ENCODE results near the gene C2orf92.

DNA sequence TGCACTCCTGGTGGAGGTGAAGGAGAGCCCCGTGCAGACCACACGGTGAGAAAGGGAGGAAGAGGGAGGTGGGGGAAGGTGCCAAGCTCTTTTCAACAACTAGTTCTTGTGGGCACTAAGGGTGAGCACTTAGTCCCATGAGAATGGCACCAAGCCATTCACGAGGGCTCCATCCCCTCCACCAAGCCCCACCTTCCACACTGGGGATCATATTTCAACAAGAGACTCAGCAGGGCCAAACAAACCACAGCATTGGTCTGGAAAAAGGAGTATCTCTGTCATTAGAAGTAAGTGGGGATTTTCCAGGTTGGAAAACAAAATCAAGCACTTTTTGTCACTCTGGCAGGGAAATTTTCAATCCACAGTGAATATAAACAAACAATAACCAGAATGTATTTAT lies 82.2 kb downstream of the C2orf92 start:
- TF ChIP-seq, protein P1, sequence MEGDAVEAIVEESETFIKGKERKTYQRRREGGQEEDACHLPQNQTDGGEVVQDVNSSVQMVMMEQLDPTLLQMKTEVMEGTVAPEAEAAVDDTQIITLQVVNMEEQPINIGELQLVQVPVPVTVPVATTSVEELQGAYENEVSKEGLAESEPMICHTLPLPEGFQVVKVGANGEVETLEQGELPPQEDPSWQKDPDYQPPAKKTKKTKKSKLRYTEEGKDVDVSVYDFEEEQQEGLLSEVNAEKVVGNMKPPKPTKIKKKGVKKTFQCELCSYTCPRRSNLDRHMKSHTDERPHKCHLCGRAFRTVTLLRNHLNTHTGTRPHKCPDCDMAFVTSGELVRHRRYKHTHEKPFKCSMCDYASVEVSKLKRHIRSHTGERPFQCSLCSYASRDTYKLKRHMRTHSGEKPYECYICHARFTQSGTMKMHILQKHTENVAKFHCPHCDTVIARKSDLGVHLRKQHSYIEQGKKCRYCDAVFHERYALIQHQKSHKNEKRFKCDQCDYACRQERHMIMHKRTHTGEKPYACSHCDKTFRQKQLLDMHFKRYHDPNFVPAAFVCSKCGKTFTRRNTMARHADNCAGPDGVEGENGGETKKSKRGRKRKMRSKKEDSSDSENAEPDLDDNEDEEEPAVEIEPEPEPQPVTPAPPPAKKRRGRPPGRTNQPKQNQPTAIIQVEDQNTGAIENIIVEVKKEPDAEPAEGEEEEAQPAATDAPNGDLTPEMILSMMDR (conservative IDR thresholded peaks at IDR 0.05 in 1 of 2, IDR thresholded peaks at IDR 0.05 in 1 of 2; ENCODE audit: low read depth in 1 of 2, low read length in 2 of 2), result no peak
- TF ChIP-seq EZH2 (IDR thresholded peaks at IDR 0.05; ENCODE audit: low read length, missing control alignments), result no peak

Data from fibroblast of lung (primary cell).